B cell (primary cell): Measurements from ENCODE around the gene TMEM271.

Experiments used
- CTCF ChIP-seq: fragments of 200-600 bp; IDR thresholded peaks from one replicate; pipeline ENCODE4 v1.8.0; 2022; ENCODE audit warnings: antibody characterized with exemption, mild to moderate bottlenecking
- EZH2 ChIP-seq: IDR thresholded peaks from 2 replicates; pipeline ENCODE4 v1.6.1; 2012; ENCODE audit warnings: borderline replicate concordance, low read depth, mild to moderate bottlenecking, moderate library complexity, low read length; ENCODE audit not compliant: insufficient read depth, poor library complexity, severe bottlenecking

GRCh38 chr4:536351-536972 lies 39.6 kb downstream of the TMEM271 start:
- TF ChIP-seq CTCF (no peak), EZH2 (no peak)
